CD8-positive, alpha-beta memory T cell (primary cell): ENCODE results near the gene CCM2. TPM values are rescaled to one million over a fixed set of nuclear protein-coding genes. Genes with fewer than 3 reads are reported as not detected.

ENCODE experiments used
- CTCF ChIA-PET: fragments of 350-600 bp; sonication (Branson Sonifier 250); formaldehyde crosslinking; loops from one replicate; lab custom pipeline; 2021; ENCODE audit warnings: antibody characterized with exemption; lab: Charles Lee
- POLR2A ChIA-PET: fragments of 350-600 bp; sonication (Branson Sonifier 250); formaldehyde crosslinking; loops from one replicate; lab custom pipeline; 2021; ENCODE audit warnings: antibody characterized with exemption; lab: Charles Lee
- DNase-seq, 5 donors: peaks; one replicate each; pipeline versions ENCODE4 v3.0.0 to v3.0.0-alpha.2; 2020 to 2022; ENCODE audit warnings: mixed read lengths in 1 of 5
- H3K27ac ChIP-seq: one replicate; pipeline ENCODE4 v1.7.0; 2013; ENCODE audit warnings: low read depth, mild to moderate bottlenecking, low read length, moderate library complexity
- H3K27me3 ChIP-seq: 2 replicates; pipeline ENCODE4 v1.7.0; 2013; ENCODE audit warnings: low read length, mild to moderate bottlenecking; ENCODE audit not compliant: insufficient read depth, poor library complexity, severe bottlenecking
- H3K36me3 ChIP-seq: 2 replicates; pipeline ENCODE4 v1.7.0; 2013; ENCODE audit warnings: mild to moderate bottlenecking, low read length, moderate library complexity; ENCODE audit not compliant: insufficient read depth
- H3K4me1 ChIP-seq: 2 replicates; pipeline ENCODE4 v1.7.0; 2013; ENCODE audit warnings: mild to moderate bottlenecking, low read length, moderate library complexity; ENCODE audit not compliant: insufficient read depth
- H3K4me3 ChIP-seq: 2 replicates; pipeline ENCODE4 v1.7.0; 2013; ENCODE audit warnings: mild to moderate bottlenecking, low read length
- H3K9me3 ChIP-seq: 2 replicates; pipeline ENCODE4 v1.7.0; 2013; ENCODE audit warnings: mild to moderate bottlenecking, low read length
- H3K27ac Mint-ChIP-seq, 8 donors: one replicate each; pipeline ENCODE4 v1.8.0; 2020 to 2021; ENCODE audit warnings: mixed read lengths in 8 of 8, mild to moderate bottlenecking in 6 of 8, inconsistent platforms in 3 of 8, moderate library complexity in 3 of 8
- H3K27me3 Mint-ChIP-seq, 2 donors: one replicate each; pipeline ENCODE4 v1.8.0; 2020 to 2021; ENCODE audit warnings: mixed read lengths in 2 of 2, mild to moderate bottlenecking in 1 of 2, moderate library complexity in 1 of 2
- H3K36me3 Mint-ChIP-seq, 3 donors: one replicate each; pipeline ENCODE4 v1.8.0; 2020 to 2021; ENCODE audit warnings: mixed read lengths in 3 of 3, inconsistent platforms in 1 of 3, mild to moderate bottlenecking in 1 of 3
- H3K4me1 Mint-ChIP-seq, 3 donors: one replicate each; pipeline ENCODE4 v1.8.0; 2020 to 2021; ENCODE audit warnings: mixed read lengths in 3 of 3, inconsistent platforms in 1 of 3, mild to moderate bottlenecking in 1 of 3
- H3K4me3 Mint-ChIP-seq, 7 donors: one replicate each; pipeline ENCODE4 v1.8.0; 2020 to 2021; ENCODE audit warnings: mixed read lengths in 7 of 7, mild to moderate bottlenecking in 6 of 7, moderate library complexity in 4 of 7, inconsistent platforms in 2 of 7
- H3K9me3 Mint-ChIP-seq, 5 donors: one replicate each; pipeline ENCODE4 v1.8.0; 2020 to 2022; ENCODE audit warnings: mixed read lengths in 5 of 5, mild to moderate bottlenecking in 3 of 5, moderate library complexity in 2 of 5, inconsistent platforms in 1 of 5
- polyA plus RNA-seq: library from polyadenylated mRNA; unstranded; fragments of 300-500 nt; fragmentation: Illumina TruSeq; gene quantifications from one replicate; pipeline ENCODE4 v1.2.3, GENCODE V29; 2021
- total RNA-seq, 2 experiments: library from RNA; stranded (reverse); gene quantifications; one replicate each; pipeline ENCODE4 v1.2.3, GENCODE V29; 2021

The CCM2 gene
- total and polyA plus RNA-seq, 3 experiments from 2014 or later = 70.6 to 81.1 (median 74.8) TPM

DNA sequence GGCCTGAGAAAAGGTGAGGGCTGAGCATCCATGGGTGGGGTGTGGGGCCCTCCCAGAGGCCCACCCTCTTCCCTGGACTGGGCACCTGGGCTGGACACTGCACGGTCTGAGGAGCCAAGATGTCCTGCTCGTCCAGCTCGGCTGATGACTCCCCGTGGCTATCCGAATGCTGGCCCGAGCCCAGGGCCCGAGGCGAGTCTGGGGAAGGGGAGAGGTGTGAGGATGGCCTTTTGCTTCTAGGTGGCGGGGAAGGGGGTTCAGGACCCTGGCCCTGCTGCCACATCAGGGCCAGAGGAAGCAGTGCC, 81.6 kb downstream of the CCM2 start:
- CTCF ChIA-PET = interaction anchor here (1.6 kb wide), 1 partner anchor 107 kb away, joined by 5 read pairs; no protein-coding TSS in a partner anchor
- Mint-ChIP-seq H3K4me1 (peaks cover 0 to 12% (median 2%) of the 10 kb centered on the region in 3 donors), H3K4me3 (no peak overlapping the region), H3K27me3 (no peaks in the 10 kb centered on the region), H3K27ac (peak overlapping the region in 2 of 8 donors; percentile 10 to 68), H3K9me3 (no peaks in the 10 kb centered on the region), H3K36me3 (peaks cover 0 to 11% (median 0%) of the 10 kb centered on the region in 3 donors)
- H3K4me1 ChIP-seq = no peaks in the 10 kb centered on the region
- H3K4me3 ChIP-seq = no peak overlapping the region
- no peaks in the 10 kb centered on the region for H3K27me3 ChIP-seq
- H3K9me3 ChIP-seq = no peaks in the 10 kb centered on the region
- DNase-seq = peak in 1 of 5 donors; percentile 47
- H3K27ac ChIP-seq = no peak overlapping the region
- POLR2A ChIA-PET = no interaction called here
- H3K36me3 ChIP-seq = no peaks in the 10 kb centered on the region

DNA sequence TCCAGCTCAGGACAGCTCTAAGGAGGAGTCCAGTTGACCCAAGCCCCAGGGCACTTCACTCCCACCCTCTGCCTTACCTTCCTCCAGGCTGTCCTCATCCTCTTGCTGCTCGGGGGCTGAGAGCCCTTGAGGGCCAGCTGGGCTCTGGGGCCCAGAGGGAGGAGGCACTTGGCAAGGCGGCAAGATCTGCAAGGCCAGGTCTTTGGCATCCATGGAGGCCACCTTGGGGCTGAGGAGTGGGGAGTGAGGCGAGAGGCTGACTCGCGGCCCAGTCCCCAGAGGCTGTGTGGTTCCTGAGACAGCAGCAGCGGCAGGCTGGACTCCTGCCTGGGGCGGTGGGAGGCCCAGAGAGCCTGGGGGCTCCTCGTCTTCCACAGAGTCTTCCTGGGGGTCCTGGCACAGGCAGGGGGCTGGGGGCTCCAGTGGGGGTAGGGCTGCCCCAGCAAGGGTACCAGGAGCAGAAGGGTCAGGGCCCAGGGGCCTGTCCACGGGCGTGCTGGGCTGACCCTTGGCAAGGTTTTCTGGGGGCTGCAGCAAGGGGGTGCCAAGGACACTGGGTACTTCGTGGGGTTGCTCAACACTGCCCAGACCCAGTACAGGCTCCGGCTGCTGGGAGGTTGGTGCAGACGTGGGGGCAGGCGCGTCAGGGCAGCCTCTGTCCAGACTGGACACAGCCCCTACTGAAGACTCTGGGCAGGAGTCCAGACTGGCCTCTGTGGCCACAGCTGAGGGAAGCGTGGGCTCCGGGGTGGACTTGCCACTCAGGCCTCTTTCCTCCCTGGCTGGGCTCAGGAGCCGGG, 82.2 kb downstream of the CCM2 start:
- no peaks in the 10 kb centered on the region for H3K9me3 Mint-ChIP-seq
- H3K27ac Mint-ChIP-seq = peak overlapping the region in 1 of 8 donors; percentile 68
- Histone ChIP-seq H3K27ac (no peak overlapping the region), H3K4me1 (no peaks in the 10 kb centered on the region), H3K36me3 (no peaks in the 10 kb centered on the region), H3K9me3 (no peaks in the 10 kb centered on the region), H3K27me3 (no peaks in the 10 kb centered on the region), H3K4me3 (no peak overlapping the region)
- ChIA-PET POLR2A (no interaction called here), CTCF (no interaction called here)
- peak in 1 of 5 donors; percentile 46 for DNase-seq
- no peak overlapping the region for H3K4me3 Mint-ChIP-seq
- H3K27me3 Mint-ChIP-seq = no peaks in the 10 kb centered on the region
- H3K4me1 Mint-ChIP-seq = peaks cover 0 to 9% (median 2%) of the 10 kb centered on the region in 3 donors
- H3K36me3 Mint-ChIP-seq = peaks cover 0 to 5% (median 0%) of the 10 kb centered on the region in 3 donors

GRCh38 chr7:45082831-45083331, 82.9 kb downstream of the CCM2 start:
- Histone ChIP-seq H3K9me3 (no peaks in the 10 kb centered on the region), H3K4me1 (no peaks in the 10 kb centered on the region), H3K4me3 (no peak overlapping the region), H3K27ac (no peak overlapping the region), H3K36me3 (no peaks in the 10 kb centered on the region), H3K27me3 (no peaks in the 10 kb centered on the region)
- Mint-ChIP-seq H3K9me3 (no peaks in the 10 kb centered on the region), H3K4me1 (peaks cover 0 to 7% (median 2%) of the 10 kb centered on the region in 3 donors), H3K36me3 (peaks cover 0 to under 1% (median 0%) of the 10 kb centered on the region in 3 donors), H3K27me3 (no peaks in the 10 kb centered on the region), H3K4me3 (no peak overlapping the region), H3K27ac (peak overlapping the region in 1 of 8 donors; percentile 10)
- ChIA-PET POLR2A (no interaction called here), CTCF (no interaction called here)
- peak in 1 of 5 donors; percentile 43 for DNase-seq

GRCh38 chr7:45084336-45084735, 84.3 kb downstream of the CCM2 start:
- H3K36me3 ChIP-seq = no peaks in the 10 kb centered on the region
- POLR2A ChIA-PET = interaction anchor here (1.1 kb wide), 1 partner anchor 108 kb away, joined by 3 read pairs; no protein-coding TSS in a partner anchor
- peak overlapping the region in 1 of 8 donors; percentile 52 for H3K27ac Mint-ChIP-seq
- peaks cover 4% of the 10 kb centered on the region for H3K4me1 ChIP-seq
- no peaks in the 10 kb centered on the region for H3K36me3 Mint-ChIP-seq
- H3K9me3 ChIP-seq = no peaks in the 10 kb centered on the region
- no peak overlapping the region for H3K4me3 Mint-ChIP-seq
- peaks cover under 1% of the 10 kb centered on the region for H3K27me3 ChIP-seq
- peaks cover under 1 to 2% of the 10 kb centered on the region in 2 donors for H3K27me3 Mint-ChIP-seq
- peaks cover 2 to 9% (median 5%) of the 10 kb centered on the region in 3 donors for H3K4me1 Mint-ChIP-seq
- no peak overlapping the region for H3K4me3 ChIP-seq
- DNase-seq = no peak
- CTCF ChIA-PET = no interaction called here
- no peaks in the 10 kb centered on the region for H3K9me3 Mint-ChIP-seq
- H3K27ac ChIP-seq = no peak overlapping the region

DNA sequence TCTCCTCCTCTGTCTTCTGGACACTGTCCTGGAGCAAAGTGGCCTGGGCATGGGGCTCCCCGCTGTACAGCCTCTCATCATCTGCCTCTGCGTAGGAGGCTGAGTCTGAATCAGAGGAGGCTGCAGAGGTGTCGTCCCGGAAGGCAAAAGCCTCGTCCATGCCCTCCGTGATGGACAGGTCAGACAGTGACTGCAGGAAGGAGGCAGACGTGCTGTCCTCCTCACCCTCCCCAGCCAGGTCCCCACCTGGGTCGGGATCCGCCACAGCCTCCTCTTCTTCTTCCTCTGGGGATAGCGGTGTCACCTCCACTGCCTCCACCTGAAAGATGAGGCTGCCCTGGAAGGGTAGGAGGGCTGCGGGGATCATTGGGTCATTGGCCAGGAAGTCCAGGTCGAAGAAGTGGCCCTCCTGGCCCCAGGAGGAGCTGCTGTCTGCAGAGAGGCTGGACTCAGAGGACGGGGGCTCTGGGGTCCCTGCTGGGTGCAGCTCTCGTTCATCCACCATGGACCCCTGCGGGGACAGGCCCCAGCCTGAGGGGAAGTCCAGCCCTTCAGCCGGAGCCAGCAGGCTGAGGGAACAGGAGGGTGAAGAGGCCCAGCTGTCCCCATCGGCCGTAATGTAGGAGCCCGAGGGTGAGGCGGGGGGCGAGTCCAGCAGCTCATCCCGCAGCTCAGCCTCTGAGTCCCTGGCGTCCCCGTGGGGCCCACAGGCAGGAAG, 85.1 kb downstream of the CCM2 start:
- H3K4me1 Mint-ChIP-seq = peaks cover 6 to 16% (median 8%) of the 10 kb centered on the region in 3 donors
- DNase-seq = peak in 1 of 5 donors; percentile 40
- Histone ChIP-seq H3K36me3 (no peaks in the 10 kb centered on the region), H3K27ac (no peak overlapping the region), H3K4me1 (peaks cover 7% of the 10 kb centered on the region), H3K4me3 (no peak overlapping the region), H3K27me3 (peaks cover 8% of the 10 kb centered on the region), H3K9me3 (no peaks in the 10 kb centered on the region)
- peaks cover 7 to 10% of the 10 kb centered on the region in 2 donors for H3K27me3 Mint-ChIP-seq
- H3K27ac Mint-ChIP-seq = peak overlapping the region in 2 of 8 donors; percentile 26 to 74
- POLR2A ChIA-PET = interaction anchor here (1.1 kb wide), 1 partner anchor 109 kb away, joined by 3 read pairs; no protein-coding TSS in a partner anchor
- H3K4me3 Mint-ChIP-seq = no peak overlapping the region
- H3K9me3 Mint-ChIP-seq = no peaks in the 10 kb centered on the region
- H3K36me3 Mint-ChIP-seq = no peaks in the 10 kb centered on the region
- CTCF ChIA-PET = no interaction called here

DNA sequence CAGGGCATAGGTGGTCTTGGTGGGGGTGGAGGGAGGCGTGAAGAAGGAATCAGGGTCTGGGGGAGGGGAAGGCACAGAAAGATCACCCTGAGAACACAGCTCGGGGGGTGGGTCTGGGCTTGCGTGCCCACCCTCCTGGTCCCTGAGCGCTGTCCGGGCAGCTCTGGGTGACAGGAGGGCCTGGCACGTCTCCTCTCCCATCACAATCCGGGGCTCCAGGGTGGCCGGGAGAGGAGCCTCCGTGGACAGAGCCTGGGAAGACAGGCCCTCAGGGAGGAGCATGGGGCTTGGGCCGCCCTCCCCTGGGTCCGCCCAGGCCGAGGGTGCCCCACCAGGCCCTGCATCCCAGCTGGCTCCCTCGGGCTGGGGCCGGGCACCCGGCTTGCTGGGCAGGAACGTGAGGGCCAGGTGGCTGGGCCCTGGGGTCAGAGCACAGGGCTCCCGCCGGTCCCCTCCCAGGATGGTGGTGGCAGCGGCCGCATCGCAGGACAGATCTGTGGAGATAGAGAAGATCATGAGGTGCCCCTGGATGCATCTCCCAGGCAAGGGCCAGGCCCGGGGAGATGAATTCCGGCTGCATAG, 85.7 kb downstream of the CCM2 start:
- Histone ChIP-seq H3K9me3 (no peaks in the 10 kb centered on the region), H3K27me3 (peaks cover 8% of the 10 kb centered on the region), H3K36me3 (no peaks in the 10 kb centered on the region), H3K27ac (no peak overlapping the region), H3K4me3 (no peak overlapping the region), H3K4me1 (peaks cover 7% of the 10 kb centered on the region)
- no peak for DNase-seq
- H3K27ac Mint-ChIP-seq = no peak overlapping the region
- H3K4me3 Mint-ChIP-seq = no peak overlapping the region
- ChIA-PET POLR2A (no interaction called here), CTCF (no interaction called here)
- H3K9me3 Mint-ChIP-seq = no peaks in the 10 kb centered on the region
- H3K4me1 Mint-ChIP-seq = peaks cover 6 to 16% (median 8%) of the 10 kb centered on the region in 3 donors
- H3K27me3 Mint-ChIP-seq = peaks cover 7 to 10% of the 10 kb centered on the region in 2 donors
- no peaks in the 10 kb centered on the region for H3K36me3 Mint-ChIP-seq

DNA sequence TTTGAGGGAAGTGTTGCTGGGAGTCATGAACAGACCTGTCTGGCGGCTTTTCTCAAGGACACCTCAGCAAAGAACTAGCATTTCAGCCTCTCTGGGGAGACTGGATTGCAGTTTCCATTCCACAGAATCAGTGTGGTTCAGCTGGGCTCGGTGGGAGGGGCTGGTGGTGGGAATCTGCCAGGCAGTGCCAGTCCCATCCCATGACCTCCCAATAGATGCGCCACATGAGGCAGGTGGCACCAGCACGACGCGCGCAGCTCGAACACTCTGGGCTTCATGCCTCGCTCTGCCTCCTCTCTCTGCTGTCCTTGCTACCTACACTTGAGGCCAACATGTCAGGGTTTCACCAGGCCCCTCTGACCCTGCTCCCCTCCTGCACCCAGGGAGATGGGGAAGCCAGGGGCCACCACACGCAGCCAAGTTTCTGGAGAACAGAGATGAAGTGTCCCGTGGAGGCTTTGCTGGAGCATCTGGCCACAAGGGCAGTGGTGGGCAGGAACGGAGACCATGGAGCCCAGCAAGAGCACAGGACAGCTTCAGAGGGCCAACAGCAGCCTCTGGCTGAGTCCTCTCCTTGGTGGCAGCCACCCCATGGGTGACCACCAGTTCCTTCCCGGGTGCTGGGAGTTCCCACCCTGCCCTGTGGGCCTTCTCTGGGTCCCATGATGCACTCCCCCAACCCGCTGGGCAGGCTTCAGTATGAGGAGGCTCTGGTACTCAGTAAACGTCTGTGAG, 86.5 kb downstream of the CCM2 start:
- Histone ChIP-seq H3K27ac (no peak overlapping the region), H3K4me3 (no peak overlapping the region), H3K9me3 (no peaks in the 10 kb centered on the region), H3K4me1 (peaks cover 7% of the 10 kb centered on the region), H3K27me3 (peaks cover 8% of the 10 kb centered on the region), H3K36me3 (no peaks in the 10 kb centered on the region)
- ChIA-PET POLR2A (no interaction called here), CTCF (interaction anchor here (1.6 kb wide), 1 partner anchor 50 kb away, joined by 5 read pairs; no protein-coding TSS in a partner anchor)
- DNase-seq = no peak
- peaks cover 7 to 10% of the 10 kb centered on the region in 2 donors for H3K27me3 Mint-ChIP-seq
- H3K4me1 Mint-ChIP-seq = peaks cover 6 to 16% (median 8%) of the 10 kb centered on the region in 3 donors
- no peaks in the 10 kb centered on the region for H3K9me3 Mint-ChIP-seq
- no peaks in the 10 kb centered on the region for H3K36me3 Mint-ChIP-seq
- peak overlapping the region in 3 of 7 donors; percentile 11 to 41 (median 37) for H3K4me3 Mint-ChIP-seq
- H3K27ac Mint-ChIP-seq = peak overlapping the region in 2 of 8 donors; percentile 70 to 81
